Measurements from ENCODE around the gene RTF1.
A peak's percentile ranks its signal among the peaks of the same experiment; 100 is the strongest.
"Not testable (repeated sequence)": the region's sequence is repeated elsewhere in the genome, so short reads cannot be mapped to it uniquely, and the experiment has no call there.

RTF1 gene

GRCh38 chr15:41416742-41417417 is at the start of gene RTF1:
RTF1 (plus strand) TSS chr15:41417095; CDS start chr15:41417116, 21 bp downstream.
- peak; percentile 96 for DNase-seq (ENCODE audit: low read depth)

DNA sequence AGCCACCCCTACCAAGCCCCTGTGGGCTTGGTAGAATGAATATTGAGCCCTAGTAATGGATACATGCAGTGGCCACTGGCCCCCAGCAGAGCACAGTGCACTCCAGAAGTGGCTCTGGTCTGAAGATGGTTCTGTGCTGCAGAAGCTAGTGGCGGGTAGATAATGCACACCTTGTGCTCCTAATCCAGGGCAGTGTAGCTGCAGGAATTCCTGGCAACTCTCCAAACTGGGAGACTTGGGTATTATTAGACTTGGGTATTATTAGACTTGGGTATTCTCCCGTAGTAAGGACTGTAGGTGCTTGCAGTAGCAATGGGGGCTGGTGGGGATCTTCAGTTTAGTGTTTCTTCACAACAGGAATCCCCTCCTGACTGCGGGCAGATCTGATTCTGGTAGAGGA is 49.5 kb upstream of the RTF1 start:
- DNase-seq (ENCODE audit: low read depth): no peak

- no peak for DNase-seq (ENCODE audit: low read depth)
These were observed 38.9 kb upstream of the RTF1 start for GRCh38 chr15:41377978-41378377.

GRCh38 chr15:41383974-41384749 is 32.7 kb upstream of the RTF1 start:
- DNase-seq (ENCODE audit: low read depth): not testable (repeated sequence)

DNA sequence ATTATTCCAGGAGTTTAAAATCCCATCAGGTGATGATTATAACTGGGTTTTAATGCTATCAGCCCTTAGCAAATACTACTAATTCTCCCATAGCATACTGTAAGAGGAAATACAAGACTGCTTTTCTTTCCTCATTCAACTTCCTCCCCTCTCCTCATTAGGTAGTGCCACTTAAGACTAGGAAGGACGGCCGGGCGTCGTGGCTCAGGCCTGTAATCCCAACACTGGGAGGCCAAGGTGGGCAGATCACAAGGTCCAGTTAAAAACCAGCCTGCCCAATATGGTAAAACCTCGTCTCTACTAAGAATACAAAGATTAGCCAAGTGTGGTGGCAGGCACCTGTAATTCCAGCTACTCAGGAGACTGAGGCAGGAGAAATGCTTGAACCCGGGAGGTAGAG is 29.2 kb upstream of the RTF1 start:
- DNase-seq (ENCODE audit: low read depth): no peak

DNA sequence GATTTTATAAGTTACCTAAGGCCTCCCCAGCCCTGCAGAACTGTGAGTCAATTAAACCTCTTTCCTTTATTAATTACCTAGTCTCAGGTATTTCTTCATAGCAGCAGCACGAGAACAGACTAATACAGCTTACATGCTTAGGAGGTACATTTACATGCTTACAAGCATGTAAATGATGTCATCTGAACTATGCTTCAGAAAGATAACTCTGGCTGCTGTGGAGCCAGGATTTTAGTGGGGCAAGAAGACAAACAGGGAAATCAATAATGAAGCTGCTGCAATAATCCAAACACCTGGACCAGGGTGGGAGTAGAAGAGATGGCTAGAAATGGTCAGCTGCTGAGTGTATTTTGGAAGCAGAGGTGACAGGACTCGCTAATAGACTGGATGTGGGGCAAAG is 24.2 kb upstream of the RTF1 start:
- no peak for DNase-seq (ENCODE audit: low read depth)

DNA sequence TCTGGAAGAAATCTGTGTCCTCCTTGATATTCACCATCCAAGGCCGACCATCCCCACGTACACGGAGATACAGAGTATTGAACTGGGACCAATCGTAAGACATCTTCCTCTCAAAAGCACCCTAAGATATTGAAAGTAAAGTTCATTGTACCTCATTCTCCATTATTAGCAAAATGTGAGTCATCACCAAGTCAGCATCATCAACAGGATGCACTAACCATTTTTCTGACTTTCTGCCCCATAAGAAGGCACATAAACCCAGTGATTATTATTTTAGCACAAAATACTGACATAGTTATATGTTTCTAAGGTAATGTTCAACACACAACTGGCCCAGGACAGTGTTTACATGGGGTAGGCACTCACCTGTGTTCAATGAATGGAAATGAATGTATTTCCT is 22.0 kb upstream of the RTF1 start:
- DNase-seq (ENCODE audit: low read depth): no peak

GRCh38 chr15:41396111-41396510 is 20.8 kb upstream of the RTF1 start:
- no peak for DNase-seq (ENCODE audit: low read depth)

DNA sequence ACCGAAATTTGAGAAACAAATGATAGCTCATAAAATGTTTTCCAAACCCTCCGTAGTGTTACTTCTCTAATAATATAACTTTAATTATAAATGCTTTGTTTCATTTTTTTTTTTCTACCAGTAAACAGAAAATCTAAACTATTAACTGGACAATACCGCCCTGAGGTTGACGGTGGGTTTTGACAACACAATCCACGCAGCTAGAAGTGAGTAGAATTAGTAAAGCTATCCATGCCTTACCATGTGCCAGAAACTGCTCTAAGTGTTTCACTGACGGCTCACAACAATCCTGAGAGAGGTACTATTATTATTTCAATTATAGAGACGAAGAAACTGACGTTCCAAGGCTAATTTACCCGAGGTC is 15.0 kb upstream of the RTF1 start:
- DNase-seq (ENCODE audit: low read depth): no peak

DNA sequence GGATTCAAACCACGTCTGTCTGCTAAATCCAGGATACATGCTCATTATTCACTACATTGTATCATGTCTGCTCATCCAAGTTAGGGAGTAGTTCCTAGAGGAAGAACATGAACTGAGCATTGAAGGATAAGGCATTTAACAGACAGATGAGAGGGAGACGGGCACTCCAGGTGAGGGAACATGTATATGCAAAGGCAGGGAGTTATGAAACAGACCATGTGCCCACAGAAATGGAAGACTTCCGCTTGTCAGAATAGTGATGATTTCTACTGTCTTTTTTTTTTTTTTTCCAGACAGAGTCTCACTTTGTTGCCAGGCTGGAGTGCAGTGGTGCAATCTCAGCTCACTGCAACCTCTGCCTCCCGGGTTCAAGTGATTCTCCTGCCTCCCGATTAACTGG is 9.6 kb upstream of the RTF1 start:
- DNase-seq (ENCODE audit: low read depth): no peak

DNA sequence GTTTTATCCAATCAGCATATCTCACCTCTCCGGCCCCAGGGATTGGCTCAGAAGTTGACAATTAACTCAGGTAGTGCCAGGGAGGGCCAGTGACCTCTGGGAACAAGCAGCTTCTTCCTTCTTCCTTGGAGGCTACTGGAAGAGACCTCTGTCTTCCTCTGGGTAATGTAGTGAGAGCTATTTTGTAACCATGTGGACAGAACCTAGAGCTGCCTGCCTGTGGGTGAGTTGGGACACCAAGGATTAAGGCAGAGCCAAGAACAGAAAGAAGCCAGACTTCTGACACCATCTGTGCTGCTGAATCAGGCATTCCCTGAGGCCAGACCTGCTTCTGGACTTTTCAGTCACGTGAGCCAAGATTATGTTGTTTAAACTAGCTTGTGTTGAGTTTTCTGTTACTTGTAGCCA is 8.7 kb upstream of the RTF1 start:
- DNase-seq (ENCODE audit: low read depth): no peak

GRCh38 chr15:41411031-41411430 is 5.9 kb upstream of the RTF1 start:
- no peak for DNase-seq (ENCODE audit: low read depth)

GRCh38 chr15:41411441-41411840 is 5.5 kb upstream of the RTF1 start:
- DNase-seq (ENCODE audit: low read depth): no peak

DNA sequence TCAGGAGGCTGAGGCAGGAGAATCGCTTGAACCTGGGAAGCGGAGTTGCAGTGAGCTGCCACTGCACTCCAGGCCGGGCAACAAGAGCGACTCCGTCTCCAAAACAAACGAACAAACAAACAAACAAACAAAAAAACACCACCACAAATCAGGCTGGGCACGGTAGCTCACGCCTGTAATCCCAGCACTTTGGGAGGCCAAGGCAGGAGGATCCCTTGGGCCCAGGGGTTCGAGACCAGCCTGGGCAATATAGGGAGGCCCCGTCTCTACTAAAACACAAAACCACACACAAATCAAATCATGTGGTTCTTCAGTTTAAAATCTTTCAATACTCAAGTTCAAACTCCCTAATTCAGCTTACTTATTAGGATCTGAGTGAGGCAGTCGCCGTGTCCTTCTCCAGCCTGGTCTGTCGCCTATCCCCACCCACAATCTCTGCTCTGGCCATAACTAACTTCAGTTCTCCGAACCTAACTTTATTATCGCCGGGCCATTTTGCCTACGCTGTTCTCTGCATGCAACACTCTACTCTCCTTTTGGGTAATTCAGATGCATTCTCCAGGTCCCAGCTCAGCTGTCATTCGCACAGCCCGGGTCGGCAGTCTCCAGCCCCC is 660 bp upstream of the RTF1 start:
- DNase-seq (ENCODE audit: low read depth): no peak

DNA sequence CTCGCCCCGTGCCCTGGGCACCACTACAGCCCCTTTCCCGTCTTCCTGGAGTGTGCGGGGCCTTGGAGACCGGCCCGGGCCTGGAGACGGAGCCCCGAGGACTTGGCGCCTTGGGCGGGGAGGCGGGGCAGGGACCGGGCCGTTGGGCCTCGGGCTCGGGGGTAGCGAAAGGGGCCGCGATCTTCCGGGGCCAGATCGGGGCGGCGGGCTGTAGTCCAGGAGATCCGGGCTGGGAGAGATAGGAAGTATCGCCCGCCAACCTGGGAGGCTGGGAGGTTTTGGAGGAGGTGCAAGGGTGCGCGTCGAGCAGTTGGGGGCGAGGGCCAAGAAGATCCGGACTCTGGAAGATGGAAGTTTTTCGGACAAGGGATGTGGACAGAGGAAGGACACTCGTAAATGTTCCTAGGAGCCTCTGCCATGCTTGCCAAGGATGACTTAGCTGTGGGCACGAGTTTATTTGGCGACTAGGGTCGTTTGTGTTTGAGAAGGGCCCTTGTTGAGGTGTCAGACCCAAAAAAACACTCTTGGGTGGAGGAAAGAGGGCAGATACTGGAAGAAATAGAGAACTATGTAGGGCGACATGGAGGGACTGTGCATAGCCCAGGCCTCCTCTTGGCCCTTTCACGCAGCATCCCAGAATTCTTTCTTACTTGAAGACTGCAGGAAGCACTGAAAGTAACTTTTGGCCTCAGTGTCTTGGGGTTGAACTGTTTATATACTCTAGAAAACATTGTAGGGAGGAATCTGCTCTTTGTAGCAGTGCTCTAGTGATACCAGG is 712 bp downstream of the RTF1 start:
- no peak for DNase-seq (ENCODE audit: low read depth)

- no peak for DNase-seq (ENCODE audit: low read depth)
These were observed 7.2 kb downstream of the RTF1 start for GRCh38 chr15:41423979-41424659.

DNA sequence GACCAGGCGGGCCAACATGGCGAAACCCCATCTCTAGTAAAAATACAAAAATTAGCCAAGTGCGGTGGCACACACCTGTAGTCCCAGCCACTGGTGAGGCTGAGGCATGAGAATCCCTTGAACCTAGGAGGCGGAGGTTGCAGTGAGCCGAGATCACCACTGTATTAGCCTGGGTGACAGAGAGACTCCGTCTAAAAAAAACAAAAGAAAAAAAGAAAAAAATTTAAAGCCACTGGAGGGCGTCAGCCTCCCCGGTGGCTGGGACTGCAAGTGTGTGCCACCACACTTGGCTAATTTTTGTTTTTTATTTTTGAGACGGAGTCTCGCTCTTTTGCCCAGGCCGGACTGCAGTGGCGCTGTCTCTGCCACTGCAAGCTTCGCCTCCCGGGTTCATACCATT is 7.9 kb downstream of the RTF1 start:
- no peak for DNase-seq (ENCODE audit: low read depth)

GRCh38 chr15:41425907-41426306 is 9.0 kb downstream of the RTF1 start:
- not testable (repeated sequence) for DNase-seq (ENCODE audit: low read depth)

DNA sequence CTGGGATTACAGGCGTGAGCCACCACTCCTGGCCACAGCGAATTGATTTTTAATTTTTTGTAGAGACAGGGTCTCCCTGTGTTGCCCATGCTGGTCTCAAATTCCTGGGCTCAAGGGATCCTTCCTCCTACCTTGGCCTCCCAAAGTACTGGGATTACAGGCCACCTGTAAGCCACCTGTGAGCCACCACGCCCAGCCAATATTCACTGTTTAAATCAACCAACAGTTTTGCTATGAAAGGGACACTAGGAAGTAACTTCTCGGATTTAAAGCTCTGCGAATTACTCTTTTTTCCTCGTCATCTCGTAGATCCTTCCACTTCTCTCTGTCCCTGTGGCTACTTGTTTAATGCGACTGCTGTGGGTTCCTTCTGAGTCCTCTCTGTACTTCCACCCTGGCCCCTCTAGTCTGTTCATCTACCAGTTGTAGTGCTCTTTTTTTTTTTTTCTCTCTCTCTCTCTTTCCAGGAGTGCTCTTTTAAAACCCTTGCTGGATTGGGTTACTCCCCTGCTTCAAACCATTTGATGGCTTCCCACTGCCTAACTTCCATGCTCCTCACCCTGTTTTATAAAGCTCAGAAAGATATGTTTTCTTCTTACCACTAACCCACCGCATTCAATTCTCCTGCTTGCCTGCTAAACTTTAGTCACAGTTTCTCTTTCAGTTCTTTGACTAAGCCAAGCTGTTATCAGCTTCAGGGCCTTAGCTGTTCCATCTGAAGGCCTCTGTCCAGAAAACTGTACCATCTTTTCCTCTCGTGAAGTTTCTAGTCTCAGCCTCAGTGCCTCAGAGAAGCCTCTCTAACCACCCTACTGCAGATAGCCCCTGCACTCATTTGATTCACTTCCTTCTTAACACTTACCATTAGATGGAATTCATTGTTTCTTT is 12.4 kb downstream of the RTF1 start:
- no peak for DNase-seq (ENCODE audit: low read depth)

DNA sequence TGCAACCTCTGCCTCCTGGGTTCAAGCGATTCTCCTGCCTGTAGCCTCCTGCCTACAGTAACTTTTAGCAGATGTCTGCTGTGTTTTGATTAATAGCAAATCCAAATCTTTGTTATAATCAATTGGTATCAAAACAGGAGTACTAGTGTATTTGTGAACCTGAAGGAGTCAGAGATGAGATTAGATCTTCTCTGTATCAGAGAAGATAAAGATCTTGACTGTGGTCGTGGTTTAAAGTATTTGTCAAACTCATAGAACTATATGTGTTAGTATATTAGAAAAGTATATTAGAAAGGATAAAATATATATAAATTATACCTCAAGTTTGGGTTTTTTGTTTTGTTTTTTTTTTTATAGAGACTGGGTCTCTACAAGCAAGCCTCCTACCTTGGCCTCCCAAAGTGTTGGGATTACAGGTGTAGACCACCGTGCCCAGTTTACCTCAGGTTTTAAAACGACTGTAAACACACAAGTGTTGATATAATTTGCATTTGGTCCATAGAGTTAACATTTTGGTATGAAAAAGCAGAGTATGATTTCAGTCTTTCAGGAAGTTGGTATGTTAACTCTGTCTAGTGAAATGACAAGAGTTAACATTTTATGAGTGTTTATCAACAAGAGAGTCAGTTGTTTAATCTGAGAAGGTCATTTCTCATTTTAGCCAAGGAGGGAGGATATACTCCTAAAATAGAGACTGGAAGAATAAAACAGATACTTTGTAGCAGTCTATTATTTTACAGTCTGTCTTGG is 18.3 kb downstream of the RTF1 start:
- DNase-seq (ENCODE audit: low read depth): no peak
